ENCODE data around the gene VPS37C. TPM values are rescaled to one million over a fixed set of nuclear protein-coding genes. Genes with fewer than 3 reads are reported as not detected.
"Not testable (repeated sequence)": the region's sequence is repeated elsewhere in the genome, so short reads cannot be mapped to it uniquely, and the experiment has no call there.

The VPS37C gene
- total and polyA plus RNA-seq, 7 donors: 8.6 to 25.4 (median 18.6) TPM

DNA sequence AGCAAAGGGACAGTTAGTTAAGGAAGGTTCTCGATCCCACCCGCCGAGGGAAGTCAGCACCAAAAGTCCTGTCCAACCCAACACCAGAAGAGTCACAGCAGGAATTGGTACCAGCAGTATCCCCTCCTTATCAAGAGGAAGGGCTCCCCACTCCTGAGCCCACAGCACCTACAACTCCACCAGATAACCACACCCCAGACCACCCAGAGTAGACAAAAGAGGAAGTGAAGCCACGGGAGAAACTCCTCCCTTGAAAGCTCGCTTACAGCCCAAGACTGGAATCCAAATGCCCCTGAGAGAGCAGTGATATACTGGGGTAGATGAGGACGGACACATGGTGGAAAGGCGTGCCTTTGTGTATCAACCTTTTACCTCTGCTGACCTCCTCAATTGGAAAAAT, 66.2 kb downstream of the VPS37C start:
- Histone ChIP-seq H3K4me3 (no peak overlapping the region), H3K27ac (no peak overlapping the region), H3K36me3 (no peaks in the 10 kb centered on the region), H3K4me1 (no peaks in the 10 kb centered on the region), H3K27me3 (no peaks in the 10 kb centered on the region), H3K9me3 (no peaks in the 10 kb centered on the region)
- TF ChIP-seq POLR2A (IDR thresholded peaks at IDR 0.05): no peak
- no peak for TF ChIP-seq EP300 (IDR thresholded peaks at IDR 0.05)
- TF ChIP-seq POLR2AphosphoS5 (IDR thresholded peaks at IDR 0.05): no peak
- TF ChIP-seq, protein P1, sequence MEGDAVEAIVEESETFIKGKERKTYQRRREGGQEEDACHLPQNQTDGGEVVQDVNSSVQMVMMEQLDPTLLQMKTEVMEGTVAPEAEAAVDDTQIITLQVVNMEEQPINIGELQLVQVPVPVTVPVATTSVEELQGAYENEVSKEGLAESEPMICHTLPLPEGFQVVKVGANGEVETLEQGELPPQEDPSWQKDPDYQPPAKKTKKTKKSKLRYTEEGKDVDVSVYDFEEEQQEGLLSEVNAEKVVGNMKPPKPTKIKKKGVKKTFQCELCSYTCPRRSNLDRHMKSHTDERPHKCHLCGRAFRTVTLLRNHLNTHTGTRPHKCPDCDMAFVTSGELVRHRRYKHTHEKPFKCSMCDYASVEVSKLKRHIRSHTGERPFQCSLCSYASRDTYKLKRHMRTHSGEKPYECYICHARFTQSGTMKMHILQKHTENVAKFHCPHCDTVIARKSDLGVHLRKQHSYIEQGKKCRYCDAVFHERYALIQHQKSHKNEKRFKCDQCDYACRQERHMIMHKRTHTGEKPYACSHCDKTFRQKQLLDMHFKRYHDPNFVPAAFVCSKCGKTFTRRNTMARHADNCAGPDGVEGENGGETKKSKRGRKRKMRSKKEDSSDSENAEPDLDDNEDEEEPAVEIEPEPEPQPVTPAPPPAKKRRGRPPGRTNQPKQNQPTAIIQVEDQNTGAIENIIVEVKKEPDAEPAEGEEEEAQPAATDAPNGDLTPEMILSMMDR (IDR thresholded peaks at IDR 0.05): no peak
- 56 to 81% methylated on average over 7 of the region's 7 CpGs for WGBS, 2 donors
- DNase-seq: no peak
- intact Hi-C loops (cut with DNase I): no loop called here

DNA sequence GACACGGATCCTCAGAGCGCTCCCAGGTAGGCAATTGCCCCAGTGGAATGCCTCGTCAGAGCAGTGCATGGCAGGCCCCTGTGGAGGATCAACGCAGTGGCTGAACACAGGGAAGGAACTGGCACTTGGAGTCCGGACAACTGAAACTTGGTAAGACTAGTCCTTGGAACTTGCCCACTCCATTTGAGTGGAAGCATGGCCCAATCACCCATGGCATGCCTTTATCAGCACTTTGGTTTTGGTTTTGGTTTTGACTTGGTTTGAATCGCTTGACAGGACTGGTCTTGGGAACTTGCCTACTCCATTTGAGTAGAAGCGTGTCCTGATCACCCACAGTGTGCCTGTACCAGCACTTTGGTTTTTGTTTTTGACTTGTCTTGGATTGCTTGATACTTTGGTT, 67.1 kb downstream of the VPS37C start:
- DNase-seq; H3K4me1 ChIP-seq; H3K27ac ChIP-seq; H3K9me3 ChIP-seq; H3K27me3 ChIP-seq; H3K4me3 ChIP-seq; intact Hi-C loops (cut with DNase I); H3K36me3 ChIP-seq: not testable (repeated sequence)
- 91 to 95% methylated on average over 7 of the region's 7 CpGs for WGBS, 2 donors

DNA sequence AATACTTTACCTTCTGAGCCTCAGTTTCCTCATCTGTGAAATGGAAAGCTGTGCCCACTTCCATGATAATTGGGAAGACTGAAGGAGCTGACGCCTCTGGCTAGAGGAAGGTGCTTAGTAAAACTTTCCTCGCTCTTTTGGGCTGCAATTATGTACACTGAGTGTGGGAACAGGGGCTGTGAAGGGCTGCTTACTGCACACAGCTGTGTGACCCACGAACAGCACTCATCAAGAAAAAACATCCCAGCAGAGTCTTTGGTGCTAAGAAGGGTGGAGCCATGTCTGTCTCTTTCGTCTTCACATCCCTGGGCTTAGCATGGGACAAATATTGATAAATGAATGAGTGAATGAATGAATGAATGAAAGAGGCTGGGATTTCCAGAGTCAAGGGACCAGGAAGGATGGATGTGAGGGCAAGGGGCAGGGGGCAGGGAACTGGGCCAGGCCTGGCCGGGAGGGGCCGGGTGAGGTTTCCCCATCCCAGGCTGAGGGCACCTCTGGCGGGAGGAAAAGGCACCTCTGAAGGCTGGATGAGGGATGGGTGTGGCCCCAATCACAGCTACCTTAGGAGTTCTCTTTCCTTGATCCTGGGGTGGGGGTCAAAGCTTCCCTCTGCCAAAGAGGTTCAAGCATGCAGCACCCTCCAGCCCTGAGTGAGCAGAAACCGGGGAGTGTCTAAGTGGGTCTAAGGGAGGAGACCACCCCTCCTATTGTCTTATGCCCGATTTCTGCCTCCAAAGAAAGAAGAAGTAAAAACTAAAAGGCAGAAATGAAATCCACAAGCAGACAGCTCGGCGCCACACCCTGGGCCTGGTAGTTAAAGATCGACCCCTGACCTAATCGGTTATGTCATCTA, 68.1 kb downstream of the VPS37C start:
- WGBS, 2 donors: 83 to 84% methylated on average over 13 of the region's 13 CpGs
- Histone ChIP-seq H3K27me3 (no peaks in the 10 kb centered on the region), H3K27ac (no peak overlapping the region), H3K4me3 (no peak overlapping the region), H3K4me1 (no peaks in the 10 kb centered on the region), H3K9me3 (no peaks in the 10 kb centered on the region), H3K36me3 (no peaks in the 10 kb centered on the region)
- no peak for DNase-seq
- no peak for TF ChIP-seq POLR2A (IDR thresholded peaks at IDR 0.05)
- no peak for TF ChIP-seq POLR2AphosphoS5 (IDR thresholded peaks at IDR 0.05)
- intact Hi-C loops (cut with DNase I): no loop called here

DNA sequence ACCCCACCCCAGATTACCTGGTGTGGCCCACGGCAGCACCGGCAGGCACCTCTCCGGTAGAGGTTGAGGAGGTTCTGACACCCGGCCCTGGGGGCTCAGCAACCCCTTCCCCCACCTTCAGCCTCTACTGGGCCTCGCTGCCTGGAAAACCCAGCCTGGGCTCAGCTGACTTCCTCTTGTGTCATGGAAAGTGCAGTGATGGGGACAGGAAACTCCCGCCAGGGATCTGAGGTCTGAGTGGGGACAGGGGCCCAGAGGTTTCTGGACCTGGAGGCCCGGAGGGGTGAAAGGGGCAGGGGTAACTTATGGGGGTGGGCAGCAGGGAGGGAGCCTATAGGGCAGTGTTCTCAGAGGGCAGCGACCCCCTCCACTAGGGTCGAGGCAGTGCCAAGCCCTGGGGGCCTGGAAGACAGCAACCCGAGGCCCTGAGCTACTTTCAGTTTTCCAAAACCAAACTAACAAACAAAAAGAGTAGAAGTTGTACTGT, 68.9 kb downstream of the VPS37C start:
- intact Hi-C loops (cut with DNase I): no loop called here
- no peak for TF ChIP-seq POLR2AphosphoS5 (IDR thresholded peaks at IDR 0.05)
- no peak for TF ChIP-seq POLR2A (IDR thresholded peaks at IDR 0.05)
- TF ChIP-seq, protein P1 (IDR thresholded peaks at IDR 0.05): no peak
- TF ChIP-seq EP300 (IDR thresholded peaks at IDR 0.05): no peak
- 63 to 87% methylated on average over 10 of the region's 10 CpGs for WGBS, 2 donors
- DNase-seq: no peak
- H3K27me3 ChIP-seq: no peaks in the 10 kb centered on the region
- no peak overlapping the region for H3K4me3 ChIP-seq
- H3K27ac ChIP-seq: no peak overlapping the region
- no peaks in the 10 kb centered on the region for H3K4me1 ChIP-seq
- no peaks in the 10 kb centered on the region for H3K36me3 ChIP-seq
- no peaks in the 10 kb centered on the region for H3K9me3 ChIP-seq

DNA sequence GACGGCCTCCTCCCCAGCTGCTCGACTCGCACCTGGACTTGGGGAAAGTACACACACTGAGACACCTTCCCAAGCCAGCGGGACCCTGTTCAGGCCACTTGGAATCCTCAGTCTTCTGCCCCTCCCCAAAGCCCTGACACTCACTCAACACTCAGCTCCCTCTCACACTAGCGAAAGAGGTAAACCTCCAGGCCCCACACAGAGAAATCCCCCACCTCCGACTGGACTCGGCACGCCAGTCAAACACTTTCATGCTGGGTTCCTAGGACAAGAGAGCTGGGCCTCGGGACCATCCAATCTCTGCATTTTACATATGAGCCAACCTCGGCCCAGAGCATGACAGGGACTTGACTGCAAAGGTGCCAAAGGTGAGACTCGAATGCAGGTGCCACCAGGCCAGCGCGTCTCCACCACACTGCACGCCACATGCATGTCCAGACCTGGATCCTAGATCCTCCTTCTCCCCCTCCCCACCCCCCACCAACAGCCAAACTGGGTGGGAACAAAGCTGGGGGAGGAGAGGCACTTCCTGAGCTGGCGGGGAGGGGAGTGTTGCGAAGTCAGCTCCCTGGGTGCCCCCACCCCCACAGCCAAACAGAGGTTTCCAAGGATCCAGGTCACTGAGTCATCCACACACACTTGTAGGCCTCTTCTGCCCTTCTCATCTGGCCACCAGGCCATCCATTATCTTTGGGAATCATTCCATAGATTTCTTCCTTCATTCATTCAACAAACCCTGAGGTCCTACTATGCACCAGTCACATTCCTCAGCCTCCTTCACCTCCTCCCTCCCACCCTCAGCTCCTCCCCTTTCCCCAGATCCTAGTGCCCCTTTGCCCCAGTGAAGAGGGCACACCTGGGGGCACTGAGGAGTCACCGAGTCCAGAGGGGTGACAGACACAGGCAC, 69.6 kb downstream of the VPS37C start:
- no peak overlapping the region for H3K27ac ChIP-seq
- no peaks in the 10 kb centered on the region for H3K9me3 ChIP-seq
- H3K4me1 ChIP-seq: no peaks in the 10 kb centered on the region
- no peak overlapping the region for H3K4me3 ChIP-seq
- no peaks in the 10 kb centered on the region for H3K27me3 ChIP-seq
- 82 to 84% methylated on average over 17 of the region's 17 CpGs for WGBS, 2 donors
- TF ChIP-seq, protein P1 (IDR thresholded peaks at IDR 0.05): no peak
- TF ChIP-seq POLR2AphosphoS5 (IDR thresholded peaks at IDR 0.05): no peak
- H3K36me3 ChIP-seq: no peaks in the 10 kb centered on the region
- intact Hi-C loops (cut with DNase I): no loop called here
- no peak for DNase-seq
